Measurements from ENCODE around the gene PCLO. TPM values are rescaled to one million over a fixed set of nuclear protein-coding genes. Genes with fewer than 3 reads are reported as not detected.

Gene PCLO
- total and polyA plus RNA-seq, 2 of the 8 experiments (the other 6 are each of a cell fraction or from before 2014, with no cell fraction given), result 1.5 to 3.2 TPM

DNA sequence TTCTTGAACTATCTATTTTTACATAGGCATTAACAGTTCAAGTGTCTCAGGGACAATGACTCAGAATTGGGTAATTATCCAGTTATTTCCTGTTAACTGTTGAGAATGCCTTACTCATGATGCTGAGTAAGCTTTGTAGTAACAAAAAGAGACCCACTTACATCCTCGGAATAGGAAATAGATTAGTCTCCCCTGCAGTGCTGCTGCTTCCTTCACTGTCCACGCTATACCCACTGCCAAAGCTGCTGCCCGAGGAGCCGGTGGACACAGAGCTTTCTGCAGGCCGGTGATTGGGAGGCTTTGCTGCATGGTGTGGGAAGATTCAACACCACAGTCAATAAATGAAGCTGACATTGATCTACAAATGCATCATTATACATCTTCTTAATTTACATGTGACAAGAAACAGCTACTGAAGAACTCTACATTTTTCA, 357.1 kb downstream of the PCLO start:
- CTCF ChIA-PET (ENCODE audit: partially characterized antibody), result interaction anchor here (0.7 kb wide), 1 partner anchor 9 kb away, joined by 3 read pairs; no protein-coding TSS in a partner anchor
- no peaks in the 10 kb centered on the region for H3K23me2 ChIP-seq (ENCODE audit: low read depth, low read length)
- H3K9me3 ChIP-seq (ENCODE audit: insufficient read depth in 2 of 2, low read depth in 1 of 2, low read length in 1 of 2), result no peaks in the 10 kb centered on the region
- H2BK5ac ChIP-seq (ENCODE audit: low read depth, low read length), result no peak overlapping the region
- POLR2A ChIA-PET (ENCODE audit: partially characterized antibody), result no interaction called here
- no peak overlapping the region for H3K4me3 ChIP-seq (ENCODE audit: extremely low read depth in 1 of 4, insufficient read depth in 2 of 4, low read depth in 3 of 4, low read length in 4 of 4)
- WGBS, 2 experiments (ENCODE audit: extremely low coverage in 1 of 2, insufficient coverage in 1 of 2, insufficient read length in 1 of 2, insufficient replicate concordance in 2 of 2, low coverage in 1 of 2, low lambda C conversion rate in 2 of 2, missing lambda C conversion rate in 1 of 2), result 73% methylated on average over 5 of the region's 5 CpGs; no CpG with 5 or more reads in 1 of the 2 experiments
- H3K56ac ChIP-seq (replicated peaks; ENCODE audit: insufficient read length, low read depth, low read length), result no peak overlapping the region
- H3K27ac ChIP-seq (ENCODE audit: low read depth, low read length), result no peak overlapping the region
- H2BK15ac ChIP-seq (ENCODE audit: low read length), result no peak overlapping the region
- H4K5ac ChIP-seq (ENCODE audit: insufficient read length, low read depth, low read length), result no peak overlapping the region
- H2AK5ac ChIP-seq (ENCODE audit: low read depth, low read length), result no peak overlapping the region
- H2AFZ ChIP-seq (ENCODE audit: low read length), result 0 out of 2 replicates have a peak overlapping the region, but pooled peaks have one; percentile 54
- FAIRE-seq (no peak), DNase-seq (ENCODE audit: low read depth in 1 of 2, low spot score in 2 of 2) (no peak)
- no peak overlapping the region for H3K4ac ChIP-seq (replicated peaks; ENCODE audit: insufficient read length, low read depth, low read length)
- H3K4me2 ChIP-seq (ENCODE audit: insufficient read depth in 1 of 2, low read depth in 2 of 2, low read length in 2 of 2), result no peak overlapping the region
- no peak overlapping the region for H3K18ac ChIP-seq (ENCODE audit: extremely low read depth, low read length)
- H3K9ac ChIP-seq (replicated peaks in 1 of 4; ENCODE audit: extremely low read depth in 1 of 4, low read depth in 3 of 4, low read length in 3 of 4), result no peak overlapping the region
- no peaks in the 10 kb centered on the region for H4K20me1 ChIP-seq (replicated peaks in 1 of 2; ENCODE audit: control insufficient read depth in 1 of 2, insufficient read depth in 2 of 2, low read length in 2 of 2)
- no peak overlapping the region for H4K8ac ChIP-seq (ENCODE audit: extremely low read depth, insufficient read depth, low read length)
- no peaks in the 10 kb centered on the region for H3K36me3 ChIP-seq (ENCODE audit: control insufficient read depth in 2 of 4, insufficient read depth in 4 of 4, low read length in 3 of 4)
- no peak overlapping the region for H3K23ac ChIP-seq (ENCODE audit: insufficient read length)
- H3K79me1 ChIP-seq (ENCODE audit: low read depth, low read length), result no peaks in the 10 kb centered on the region
- H2BK120ac ChIP-seq (replicated peaks; ENCODE audit: low read depth, low read length), result no peak overlapping the region
- no peaks in the 10 kb centered on the region for H3K27me3 ChIP-seq (replicated peaks in 1 of 4; ENCODE audit: control insufficient read depth in 3 of 4, extremely low read depth in 1 of 4, insufficient read depth in 3 of 4, low read length in 3 of 4)
- H2BK12ac ChIP-seq (ENCODE audit: low read depth, low read length), result no peak overlapping the region
- H4K91ac ChIP-seq (replicated peaks; ENCODE audit: insufficient read length, low read length), result no peak overlapping the region
- H2BK20ac ChIP-seq (ENCODE audit: low read length), result no peak overlapping the region
- peaks cover 0 to 3% (median 3%) of the 10 kb centered on the region in 4 experiments; a peak in 3 of 7 replicates for H3K4me1 ChIP-seq (replicated peaks in 1 of 4; ENCODE audit: control insufficient read depth in 3 of 4, insufficient read depth in 4 of 4, low read length in 3 of 4)
- H3K14ac ChIP-seq (ENCODE audit: insufficient read length), result no peak overlapping the region
- no peaks in the 10 kb centered on the region for H3K79me2 ChIP-seq (ENCODE audit: control insufficient read depth in 1 of 2, insufficient read depth in 2 of 2, low read length in 2 of 2)
- TF ChIP-seq JUND (IDR thresholded peaks at IDR 0.05; ENCODE audit: low read length) (no peak), SP4 (IDR thresholded peaks at IDR 0.05; ENCODE audit: low read length) (no peak), MAFK (IDR thresholded peaks at IDR 0.05; ENCODE audit: low read depth, low read length) (peak; percentile 62; the same call in 1 of the 2 replicates), ATF3 (IDR thresholded peaks at IDR 0.05; ENCODE audit: insufficient read depth, low read depth, low read length) (no peak), TCF12 (IDR thresholded peaks at IDR 0.05; ENCODE audit: low read depth, low read length) (no peak), BCL11A (IDR thresholded peaks at IDR 0.05; ENCODE audit: low read depth in 2 of 2, low read length in 2 of 2) (no peak), KDM4A (IDR thresholded peaks at IDR 0.05; ENCODE audit: low read depth, low read length, severe bottlenecking) (no peak), TEAD4 (IDR thresholded peaks at IDR 0.05; ENCODE audit: low read depth, low read length) (no peak), HDAC6 (IDR thresholded peaks at IDR 0.05; ENCODE audit: low read depth, low read length) (no peak), SIRT6 (IDR thresholded peaks at IDR 0.05; ENCODE audit: low read length) (no peak), BACH1 (IDR thresholded peaks at IDR 0.05; ENCODE audit: low read length) (peak; percentile 87)
